GM13976 (cell line): ENCODE results near the gene C11orf68.

Source experiments
- DNase-seq: peaks from one replicate; pipeline ENCODE4 v3.0.0; 2012; ENCODE audit warnings: low spot score
- in situ Hi-C: fragments of 300-500 bp; cut with MboI; formaldehyde crosslinking; loops from one replicate; pipeline ENCODE4 v1.12.0; 2022; ENCODE audit warnings: low sequenced_read_pairs, mixed read lengths, inconsistent platforms; ENCODE audit not compliant: unreplicated experiment
- TF ChIP-seq, protein P1 (sequence below): IDR thresholded peaks from 2 replicates; pipeline ENCODE4 v1.5.1; 2012; ENCODE audit warnings: borderline replicate concordance, mild to moderate bottlenecking; ENCODE audit not compliant: insufficient read depth; ENCODE audit errors: extremely low read depth, missing control alignments, control extremely low read depth

The C11orf68 gene

DNA sequence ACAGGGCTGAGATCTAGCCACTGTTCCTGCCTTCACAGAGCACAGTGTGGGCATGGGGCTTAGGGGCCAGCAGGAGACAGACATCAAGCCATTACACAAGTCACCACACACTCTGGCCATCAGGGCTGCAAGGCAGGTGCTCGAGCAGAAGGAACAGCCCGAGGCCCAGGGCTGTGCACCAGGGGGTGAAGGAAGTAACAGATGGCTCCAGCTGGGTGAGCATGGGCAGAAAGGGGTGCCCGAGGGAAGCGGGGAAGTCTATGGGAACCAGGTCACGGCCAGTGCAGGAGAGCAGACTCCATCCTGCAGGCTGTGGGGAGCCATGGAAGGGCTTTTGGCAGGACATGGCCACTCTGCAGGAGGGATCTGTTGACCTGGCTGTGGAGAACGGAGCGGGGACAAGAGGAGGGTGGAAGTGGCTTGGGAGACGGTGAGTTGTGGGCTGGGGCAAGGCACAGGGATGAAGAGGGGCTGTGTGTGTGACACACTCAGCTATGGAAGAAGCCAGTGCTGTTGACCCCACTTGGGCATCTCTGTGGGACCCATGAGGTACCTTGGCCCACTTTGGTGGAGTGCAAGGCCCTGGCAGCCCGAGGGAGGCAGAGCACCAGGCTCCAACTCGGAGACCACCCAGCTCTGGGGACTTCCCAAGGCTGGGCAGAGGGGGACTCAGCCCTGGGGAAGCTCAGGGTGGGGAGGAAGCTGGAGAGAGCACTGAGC lies 3.6 kb downstream of the C11orf68 start:
- no peak for DNase-seq
- TF ChIP-seq, protein P1, sequence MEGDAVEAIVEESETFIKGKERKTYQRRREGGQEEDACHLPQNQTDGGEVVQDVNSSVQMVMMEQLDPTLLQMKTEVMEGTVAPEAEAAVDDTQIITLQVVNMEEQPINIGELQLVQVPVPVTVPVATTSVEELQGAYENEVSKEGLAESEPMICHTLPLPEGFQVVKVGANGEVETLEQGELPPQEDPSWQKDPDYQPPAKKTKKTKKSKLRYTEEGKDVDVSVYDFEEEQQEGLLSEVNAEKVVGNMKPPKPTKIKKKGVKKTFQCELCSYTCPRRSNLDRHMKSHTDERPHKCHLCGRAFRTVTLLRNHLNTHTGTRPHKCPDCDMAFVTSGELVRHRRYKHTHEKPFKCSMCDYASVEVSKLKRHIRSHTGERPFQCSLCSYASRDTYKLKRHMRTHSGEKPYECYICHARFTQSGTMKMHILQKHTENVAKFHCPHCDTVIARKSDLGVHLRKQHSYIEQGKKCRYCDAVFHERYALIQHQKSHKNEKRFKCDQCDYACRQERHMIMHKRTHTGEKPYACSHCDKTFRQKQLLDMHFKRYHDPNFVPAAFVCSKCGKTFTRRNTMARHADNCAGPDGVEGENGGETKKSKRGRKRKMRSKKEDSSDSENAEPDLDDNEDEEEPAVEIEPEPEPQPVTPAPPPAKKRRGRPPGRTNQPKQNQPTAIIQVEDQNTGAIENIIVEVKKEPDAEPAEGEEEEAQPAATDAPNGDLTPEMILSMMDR, result no peak
- in situ Hi-C loops, result no loop called here

DNA sequence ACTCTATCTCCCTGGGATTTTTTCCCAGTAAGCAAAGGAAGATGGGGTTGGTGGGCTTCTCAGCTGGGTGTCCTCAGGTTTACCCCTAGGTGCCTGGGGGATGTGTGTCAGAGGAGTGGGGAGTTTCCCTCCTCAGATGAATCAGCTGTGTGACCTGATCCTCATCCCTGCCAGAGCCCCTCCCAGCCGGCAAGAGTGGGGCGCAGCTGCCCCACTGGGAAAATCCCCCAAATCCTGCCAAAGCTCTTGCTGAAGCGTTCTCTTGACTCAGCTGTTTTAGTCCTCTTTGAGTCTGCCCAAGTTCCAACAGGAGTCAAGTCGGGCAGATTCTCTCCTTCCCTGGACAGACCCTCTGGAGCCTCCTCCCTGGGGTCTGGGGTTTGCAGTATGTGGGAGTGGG lies 6.0 kb downstream of the C11orf68 start:
- TF ChIP-seq, protein P1, result no peak
- no peak for DNase-seq
- in situ Hi-C loops, result no loop called here

DNA sequence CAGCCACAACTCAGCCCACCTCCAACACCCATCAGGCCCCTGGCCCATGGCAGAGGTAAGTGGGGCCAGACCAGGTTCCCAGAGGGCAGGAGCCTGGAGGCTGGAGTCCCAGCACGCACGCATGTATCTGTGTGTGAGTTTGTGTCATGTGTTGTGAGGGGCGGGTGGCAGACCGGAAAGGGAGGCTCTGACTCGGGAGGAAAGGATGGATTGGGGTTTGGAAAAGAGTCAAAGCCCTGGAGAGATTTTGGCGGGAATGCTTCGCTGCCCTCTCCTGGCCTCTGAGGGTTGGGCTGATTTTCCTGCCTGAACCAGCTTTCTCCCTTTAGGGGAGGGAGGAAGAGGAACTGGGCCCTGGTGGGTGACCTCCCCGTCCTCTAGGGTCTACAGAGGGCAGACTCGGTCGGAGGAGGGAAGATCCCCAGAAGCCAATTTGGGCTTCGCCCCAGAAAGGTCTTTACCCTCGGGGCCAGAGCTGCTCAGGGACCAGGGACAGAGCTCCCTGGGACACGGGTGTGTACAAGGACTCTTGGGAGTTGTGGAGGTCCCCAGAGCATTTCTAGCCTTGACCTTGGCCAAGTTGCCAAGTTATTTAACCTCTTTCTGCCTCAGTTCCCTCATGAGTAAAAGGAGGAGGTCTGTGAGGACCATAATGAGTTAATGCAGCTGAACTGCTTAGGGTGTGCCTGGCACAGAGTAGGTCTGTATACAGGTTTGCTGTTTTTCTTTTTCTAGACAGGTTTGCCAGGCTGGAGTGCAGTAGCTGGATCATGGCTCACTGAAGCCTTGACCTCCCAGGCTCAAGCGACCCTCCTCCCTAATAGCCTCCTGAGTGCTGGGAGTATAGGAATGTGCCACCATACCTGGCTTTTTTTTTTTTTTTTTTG lies 6.9 kb downstream of the C11orf68 start:
- DNase-seq, result no peak
- TF ChIP-seq, protein P1, result no peak
- in situ Hi-C loops, result no loop called here

DNA sequence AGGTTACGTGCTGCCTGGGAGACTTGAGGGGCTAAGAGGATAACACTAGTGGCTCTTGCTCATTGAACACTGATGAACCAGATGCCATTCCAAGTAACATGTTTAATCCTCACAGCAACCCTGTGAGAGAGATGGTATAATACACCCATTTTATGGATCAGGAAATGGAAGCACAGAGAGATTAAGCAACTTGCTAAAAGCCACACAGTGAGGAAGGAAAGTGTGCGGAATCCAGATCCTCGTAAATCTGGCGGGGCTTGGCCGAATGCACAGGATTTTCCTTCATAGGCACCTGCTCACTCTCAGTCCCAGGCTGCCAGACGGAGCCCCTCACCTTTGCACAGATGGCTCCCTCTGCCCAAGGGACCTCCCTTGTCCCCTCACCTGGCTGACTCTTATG lies 11.0 kb downstream of the C11orf68 start:
- no peak for DNase-seq
- TF ChIP-seq, protein P1, result no peak

DNA sequence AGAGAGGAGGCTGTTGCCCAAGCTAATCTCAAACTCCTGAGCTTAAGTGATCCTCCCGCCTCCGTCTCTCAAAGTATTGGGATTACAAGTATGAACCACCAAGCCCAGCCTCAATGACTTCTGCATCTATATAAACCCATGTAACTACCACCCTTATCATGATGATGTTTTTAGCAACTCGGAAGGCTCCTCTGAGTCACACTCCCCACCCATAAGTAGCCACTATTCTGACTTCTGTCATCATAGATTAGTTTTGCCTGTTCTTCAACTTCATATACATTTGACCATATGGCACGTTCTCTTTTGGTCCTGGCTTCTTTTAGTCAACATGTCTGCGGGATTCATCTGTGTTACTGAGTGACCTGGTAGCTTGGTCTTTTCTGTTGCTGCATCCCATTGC lies 12.3 kb downstream of the C11orf68 start:
- no peak for DNase-seq
- in situ Hi-C loops, result no loop called here
- TF ChIP-seq, protein P1, result no peak

More for the DNA sequence above, 11.0 kb downstream of the C11orf68 start:
- in situ Hi-C loops, result no loop called here

DNA sequence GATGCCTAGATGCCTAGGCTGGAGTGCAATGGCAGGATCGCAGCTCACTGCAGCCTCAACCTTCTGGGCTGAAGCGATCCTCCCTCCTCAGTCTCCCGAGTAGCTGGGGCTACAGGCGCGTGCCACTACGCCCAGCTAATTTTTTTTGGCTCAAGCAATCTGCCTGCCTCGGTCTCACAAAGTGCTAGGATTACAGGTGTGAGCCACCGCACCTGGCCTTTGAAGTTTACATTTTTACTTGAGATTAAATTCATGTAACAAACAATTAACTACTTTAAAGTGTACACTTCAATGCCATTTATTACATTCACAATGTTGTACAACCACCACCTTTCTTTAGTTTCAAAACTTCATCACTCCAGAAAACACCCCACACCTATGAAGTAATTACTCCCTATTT lies 15.1 kb downstream of the C11orf68 start:
- in situ Hi-C loops, result no loop called here
- DNase-seq, result no peak
- TF ChIP-seq, protein P1, result no peak
